Lung (tissue), 12 donors: ENCODE data around the gene TPO. TPM values are rescaled to one million over a fixed set of nuclear protein-coding genes. Genes with fewer than 3 reads are reported as not detected.

ENCODE experiments used
- ATAC-seq: fragments of 200-7000 bp; cut with Tn5 transposase; one replicate; pipeline ENCODE4 v1.9.1; 2020; ENCODE audit warnings: moderate number of reproducible peaks; ENCODE audit not compliant: insufficient read depth, low FRiP score
- DNase-seq, 3 donors: peaks; one replicate each; pipeline ENCODE4 v3.0.0-alpha.2; 2013 to 2017
- H3K27ac ChIP-seq, 2 donors: one replicate each; pipeline ENCODE4 v1.5.1; 2013; ENCODE audit warnings: mild to moderate bottlenecking in 2 of 2, moderate library complexity in 2 of 2, control low read depth in 1 of 2, inconsistent platforms in 1 of 2, low read depth in 1 of 2, low read length in 1 of 2
- H3K27me3 ChIP-seq, 3 donors: one replicate each; pipeline ENCODE4 v1.5.1; 2013; ENCODE audit warnings: low read length in 2 of 3; ENCODE audit not compliant: control insufficient read depth in 3 of 3, insufficient read depth in 3 of 3
- H3K36me3 ChIP-seq, 4 donors: one replicate each; pipeline ENCODE4 v1.5.1; 2013; ENCODE audit warnings: low read length in 4 of 4, mild to moderate bottlenecking in 1 of 4, moderate library complexity in 1 of 4; ENCODE audit not compliant: control insufficient read depth in 4 of 4, insufficient read depth in 4 of 4
- H3K4me1 ChIP-seq, 5 donors: one replicate each; pipeline ENCODE4 v1.5.1; 2013; ENCODE audit warnings: low read length in 5 of 5, mild to moderate bottlenecking in 2 of 5, moderate library complexity in 1 of 5; ENCODE audit not compliant: control insufficient read depth in 5 of 5, insufficient read depth in 5 of 5
- H3K4me3 ChIP-seq: one replicate; pipeline ENCODE4 v1.5.1; 2013; ENCODE audit warnings: mild to moderate bottlenecking, control low read depth, moderate library complexity
- H3K9ac ChIP-seq, 2 donors: one replicate each; pipeline ENCODE4 v1.5.1; 2013; ENCODE audit warnings: low read length in 2 of 2, control low read depth in 1 of 2; ENCODE audit not compliant: insufficient read depth in 1 of 2
- H3K9me3 ChIP-seq, 4 donors: one replicate each; pipeline ENCODE4 v1.5.1; 2013; ENCODE audit warnings: low read length in 3 of 4, mild to moderate bottlenecking in 1 of 4, moderate library complexity in 1 of 4; ENCODE audit not compliant: control insufficient read depth in 4 of 4, insufficient read depth in 3 of 4
- CTCF ChIP-seq: IDR thresholded peaks from 2 replicates; pipeline ENCODE4 v1.5.1; 2012; ENCODE audit warnings: mild to moderate bottlenecking; ENCODE audit errors: control extremely low read depth, extremely low read depth
- WGBS, 2 donors: extraction: QIAGEN DNeasy Blood & Tissue Kit; methylation state at CpG; one replicate each; pipeline ENCODE4 v1.1.7; 2013; 5-methylcytosine and 5-hydroxymethylcytosine counted together
- polyA plus RNA-seq, 2 donors: library from polyadenylated mRNA; stranded (reverse); fragments of 200-250 nt; gene quantifications; one replicate each; pipeline ENCODE4 v1.2.1, GENCODE V29; 2013
- total RNA-seq, 2 donors: library from RNA; depleted of rRNA in 1 of 2; stranded (reverse); fragments of >200 nt in 1 of 2; gene quantifications; one replicate each; pipeline ENCODE4 v1.2.1, GENCODE V29; 2014 to 2021
- donor health status: control.
- donor health status: control.
- donor health status: Bipolar disorder and iron deficiency.
- donor health status: healthy.
- donor health status: DM: yes; HTN: yes; CAD: no.

The TPO gene
- total and polyA plus RNA-seq, 4 donors = 0.17 to 0.31 TPM; not detected in 2

- ATAC-seq (no peak), DNase-seq (no peak)
- H3K4me1 ChIP-seq = peaks cover 0 to 14% (median 0%) of the 10 kb centered on the region in 5 donors
- H3K9ac ChIP-seq = no peak overlapping the region
- H3K27me3 ChIP-seq = no peaks in the 10 kb centered on the region
- no peak overlapping the region for H3K27ac ChIP-seq
- H3K36me3 ChIP-seq = no peaks in the 10 kb centered on the region
- no peaks in the 10 kb centered on the region for H3K9me3 ChIP-seq
- TF ChIP-seq CTCF = no peak
- H3K4me3 ChIP-seq = no peak overlapping the region
- 79 to 90% methylated on average over 6 of the region's 6 CpGs for WGBS, 2 donors
These were observed 127.8 kb downstream of the TPO start for GRCh38 chr2:1541040-1541439.

GRCh38 chr2:1541819-1542475 lies 128.7 kb downstream of the TPO start:
- no peak for DNase-seq
- whole genome bisulfite sequencing, 2 donors = 79 to 83% methylated on average over 16 of the region's 16 CpGs
- ATAC-seq = no peak

GRCh38 chr2:1542971-1543370 lies 129.7 kb downstream of the TPO start:
- Histone ChIP-seq H3K9ac (no peak overlapping the region), H3K4me1 (peaks cover 0 to 14% (median 0%) of the 10 kb centered on the region in 5 donors), H3K27me3 (no peaks in the 10 kb centered on the region), H3K4me3 (no peak overlapping the region), H3K36me3 (no peaks in the 10 kb centered on the region), H3K9me3 (no peaks in the 10 kb centered on the region), H3K27ac (no peak overlapping the region)
- WGBS, 2 donors = 85 to 92% methylated on average over 11 of the region's 11 CpGs
- no peak for DNase-seq
- TF ChIP-seq CTCF = no peak
- ATAC-seq = no peak

More at GRCh38 chr2:1541819-1542475, 128.7 kb downstream of the TPO start:
- H3K27me3 ChIP-seq = no peaks in the 10 kb centered on the region
- TF ChIP-seq CTCF = no peak
- H3K9me3 ChIP-seq = no peaks in the 10 kb centered on the region
- H3K4me3 ChIP-seq = no peak overlapping the region
- no peak overlapping the region for H3K9ac ChIP-seq
- peaks cover 0 to 14% (median 0%) of the 10 kb centered on the region in 5 donors for H3K4me1 ChIP-seq
- no peak overlapping the region for H3K27ac ChIP-seq
- H3K36me3 ChIP-seq = no peaks in the 10 kb centered on the region
